Stimulated activated CD4-positive, alpha-beta T cell treated with anti-CD3 and anti-CD28 coated beads, Interleukin-1b, Interleukin-23, amount 100 ng/mL, for 4 hours (primary cell): Measurements from ENCODE around the gene COL1A1.

Experiments
- DNase-seq, 2 donors: peaks; one replicate each; pipeline ENCODE4 v3.0.0-alpha.2; 2020; ENCODE audit warnings: low read depth in 2 of 2

Gene COL1A1

DNA sequence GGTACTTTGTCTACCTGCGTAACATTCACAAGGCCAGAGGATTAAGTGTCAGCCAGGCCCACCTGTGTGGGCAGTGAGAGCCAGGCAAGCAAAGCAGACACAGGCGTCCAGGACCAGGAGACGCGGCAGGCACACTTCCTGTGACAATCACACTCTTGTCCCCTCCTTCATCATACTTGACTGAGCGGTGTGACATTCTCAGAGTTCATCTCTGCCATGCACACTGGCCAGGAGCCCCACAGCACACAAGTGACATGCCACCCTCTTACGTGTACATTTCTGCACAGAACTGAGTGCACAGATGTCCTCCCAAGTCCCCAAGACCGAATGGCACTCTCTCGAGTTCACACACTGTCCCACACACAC lies 59.7 kb downstream of the COL1A1 start:
- DNase-seq: no peak

GRCh38 chr17:50141026-50141744 lies 60.2 kb downstream of the COL1A1 start:
- no peak for DNase-seq

DNA sequence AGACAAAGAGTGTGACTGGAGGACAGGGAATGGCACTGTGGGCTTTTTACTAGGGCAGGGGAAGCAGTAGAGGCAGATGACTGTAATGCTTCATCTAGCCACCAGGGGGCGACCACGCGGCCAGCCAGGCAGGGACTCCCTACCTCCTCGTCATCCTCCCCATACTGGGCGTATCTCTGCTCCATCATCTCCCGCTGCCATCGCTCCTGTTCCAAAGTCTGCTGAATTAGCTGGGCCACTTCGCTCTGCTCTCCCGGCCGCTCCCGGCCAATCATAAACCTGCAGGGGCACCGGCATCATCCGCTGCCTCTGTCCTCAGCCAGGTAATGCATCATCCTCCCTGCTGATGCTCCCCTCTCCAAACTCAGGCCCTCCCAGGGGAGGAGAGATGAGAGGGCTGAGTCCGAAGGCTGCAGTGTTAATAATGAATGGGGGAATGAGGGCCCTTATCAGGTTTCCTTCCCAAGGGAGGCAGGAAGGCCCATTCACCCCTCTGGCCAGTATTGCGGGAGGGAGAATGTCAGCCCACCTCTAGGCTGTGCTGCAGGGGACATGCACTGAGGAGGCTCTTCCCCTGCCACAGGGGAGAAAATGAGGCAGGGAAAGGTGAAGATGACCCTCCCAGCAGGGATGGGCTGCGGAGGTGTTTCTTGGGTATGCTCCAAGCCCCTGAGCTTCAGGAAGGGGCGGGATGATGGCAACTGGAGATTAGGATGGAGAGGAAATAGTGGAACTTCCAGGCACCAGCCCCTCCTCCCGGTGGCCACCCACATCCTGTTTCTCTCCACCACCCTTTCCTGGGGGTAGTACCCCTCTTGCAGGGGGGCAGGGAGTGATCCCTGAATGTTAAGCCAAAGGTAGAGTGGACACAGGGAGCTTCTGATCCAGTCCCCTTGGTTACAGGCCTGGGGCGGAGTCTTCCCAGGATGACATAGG lies 61.2 kb downstream of the COL1A1 start:
- DNase-seq: peak; percentile 74 to 75

GRCh38 chr17:50139185-50139783 lies 62.1 kb downstream of the COL1A1 start:
- no peak for DNase-seq

DNA sequence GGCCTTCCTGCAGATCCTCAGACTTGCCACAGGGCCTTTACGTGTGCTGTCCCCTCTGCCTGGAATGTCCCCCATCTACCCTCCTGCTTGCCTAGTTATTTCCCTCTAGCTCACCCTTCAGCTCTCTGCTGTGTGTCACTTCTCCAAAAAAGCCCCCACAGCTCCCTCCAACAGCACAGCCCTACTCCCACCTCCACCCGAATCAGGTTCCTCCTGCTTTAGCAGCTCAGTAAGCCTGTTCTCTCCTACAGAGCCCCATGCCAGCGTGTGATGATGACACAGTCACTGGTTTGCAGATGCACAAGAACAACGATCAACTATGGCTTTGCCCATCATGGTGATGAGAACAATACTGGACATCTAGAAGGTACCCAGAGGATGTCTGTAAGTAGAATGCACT lies 64.4 kb downstream of the COL1A1 start:
- DNase-seq: no peak

DNA sequence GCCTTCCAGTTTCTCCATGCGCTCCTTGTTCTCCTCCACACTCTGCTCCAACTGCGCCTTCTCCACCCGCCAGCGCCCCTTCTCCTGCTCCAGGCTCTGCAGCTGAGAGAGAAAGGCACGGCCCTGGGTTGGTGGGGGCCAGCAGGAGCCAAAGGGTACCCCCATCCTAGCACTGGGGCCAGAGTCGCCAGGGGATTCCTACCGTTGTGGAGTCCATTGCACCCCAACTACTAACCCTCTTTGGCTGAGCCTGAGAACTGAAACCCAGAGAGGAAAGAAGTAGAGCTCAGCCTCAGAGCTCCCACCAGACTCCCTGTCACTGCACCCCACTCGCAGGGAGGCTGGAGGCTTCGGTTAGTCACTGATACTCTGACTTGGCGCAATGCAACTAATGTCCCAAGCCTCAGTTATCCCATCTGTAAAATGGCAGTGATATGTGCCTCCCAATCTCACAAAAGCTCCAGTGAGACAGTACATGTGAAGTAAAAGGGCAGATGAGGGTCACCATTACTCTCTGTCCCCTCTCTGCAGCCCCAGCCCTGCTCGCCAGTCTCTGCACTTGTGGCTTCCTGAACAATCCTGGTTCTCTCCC lies 65.2 kb downstream of the COL1A1 start:
- DNase-seq: no peak

- DNase-seq: no peak
Observed at GRCh38 chr17:50135316-50136095, 65.9 kb downstream of the COL1A1 start.

DNA sequence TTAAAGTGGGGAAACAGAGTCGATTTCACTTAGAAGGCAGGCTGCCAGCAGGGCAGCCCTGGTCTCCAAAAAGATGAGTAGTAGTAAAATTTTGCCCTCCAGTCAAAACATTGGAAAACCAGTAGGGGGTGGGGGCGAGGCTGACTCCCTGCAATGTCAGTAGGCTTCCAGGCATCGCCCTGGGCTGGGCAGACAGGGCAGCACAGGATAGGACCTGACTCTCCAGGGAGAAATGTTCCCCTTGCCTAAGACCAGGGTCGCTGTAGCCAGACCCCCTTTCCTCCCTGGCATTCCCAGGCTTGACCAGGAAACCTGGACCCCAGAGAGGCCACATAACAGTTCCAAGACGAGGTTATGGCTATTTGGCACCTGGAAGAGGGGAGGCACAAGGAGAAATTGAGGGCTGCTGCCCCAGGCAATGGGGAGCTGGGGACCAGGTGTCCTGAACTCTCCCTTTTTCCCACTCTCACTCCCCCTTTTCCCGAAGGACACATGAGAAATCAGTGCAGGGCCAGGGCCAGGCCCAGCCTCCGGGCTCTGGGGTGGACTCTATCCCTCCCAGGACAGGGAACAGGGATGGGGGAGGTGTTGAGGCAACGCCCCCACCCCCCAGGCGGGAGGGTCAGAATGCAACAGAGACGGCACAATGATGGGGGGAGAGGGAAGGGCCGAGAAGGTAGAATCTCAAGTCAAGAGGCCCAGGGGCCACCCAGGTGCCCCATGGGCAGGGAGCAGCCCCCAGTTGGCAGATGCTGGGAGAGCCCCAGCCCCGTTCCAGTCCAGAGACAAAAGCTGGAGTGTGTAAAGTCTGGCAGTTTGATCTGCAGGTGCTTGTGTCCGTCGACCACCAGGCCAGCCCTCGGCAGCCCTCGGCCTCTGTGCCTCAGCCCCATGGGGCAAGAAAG lies 67.0 kb downstream of the COL1A1 start:
- no peak for DNase-seq

- no peak for DNase-seq
Observed at GRCh38 chr17:50133769-50134099, 67.7 kb downstream of the COL1A1 start.
